Stimulated activated CD8-positive, alpha-beta memory T cell treated with anti-CD3 and anti-CD28 coated beads, Interleukin-2, amount 100 ng/mL, for 1 hour (primary cell): Measurements from ENCODE around the gene CCDC120.

ENCODE experiments used
- DNase-seq, 2 donors: peaks; one replicate each; pipeline ENCODE4 v3.0.0-alpha.2; 2020; ENCODE audit warnings: low read depth in 2 of 2

Gene CCDC120

DNA sequence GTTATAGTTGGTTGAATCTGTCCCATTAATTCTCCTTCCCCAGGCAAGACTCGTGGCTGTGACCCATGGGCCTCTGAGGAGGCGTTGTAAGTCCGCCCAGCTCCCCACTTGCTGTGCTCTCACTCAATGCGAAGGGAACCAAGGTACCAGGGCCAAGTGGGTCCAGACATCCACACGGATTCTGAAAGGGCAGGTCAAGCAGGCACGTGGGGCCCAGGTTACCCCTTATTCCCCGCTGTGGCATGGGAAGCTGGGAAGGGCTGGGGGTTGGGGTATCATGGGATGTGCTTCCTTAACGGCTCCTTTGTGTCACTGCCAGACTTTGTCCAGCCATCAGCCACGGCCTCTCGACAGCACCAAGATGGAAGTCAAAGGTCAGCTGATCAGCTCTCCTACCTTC is 3.1 kb downstream of the CCDC120 start:
- DNase-seq = no peak

DNA sequence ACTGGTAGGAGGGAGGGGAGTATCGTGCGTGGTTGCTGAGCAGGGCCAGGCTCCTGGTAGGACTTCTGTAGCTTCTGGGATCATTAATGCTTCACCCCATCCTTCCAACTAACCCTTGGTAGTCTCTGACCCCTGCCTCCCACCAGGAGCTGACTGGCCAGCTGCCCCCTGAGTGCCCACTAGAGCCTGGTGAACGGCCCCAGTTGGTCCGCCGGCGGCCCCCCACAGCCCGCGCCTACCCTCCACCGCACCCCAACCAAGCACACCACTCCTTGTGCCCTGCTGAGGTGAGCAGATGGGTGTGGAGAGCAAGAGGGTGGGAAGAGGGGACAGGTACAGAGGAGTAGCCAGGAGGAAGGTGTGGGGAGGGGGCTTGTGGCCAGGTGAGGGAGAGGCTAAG is 4.9 kb downstream of the CCDC120 start:
- no peak for DNase-seq

DNA sequence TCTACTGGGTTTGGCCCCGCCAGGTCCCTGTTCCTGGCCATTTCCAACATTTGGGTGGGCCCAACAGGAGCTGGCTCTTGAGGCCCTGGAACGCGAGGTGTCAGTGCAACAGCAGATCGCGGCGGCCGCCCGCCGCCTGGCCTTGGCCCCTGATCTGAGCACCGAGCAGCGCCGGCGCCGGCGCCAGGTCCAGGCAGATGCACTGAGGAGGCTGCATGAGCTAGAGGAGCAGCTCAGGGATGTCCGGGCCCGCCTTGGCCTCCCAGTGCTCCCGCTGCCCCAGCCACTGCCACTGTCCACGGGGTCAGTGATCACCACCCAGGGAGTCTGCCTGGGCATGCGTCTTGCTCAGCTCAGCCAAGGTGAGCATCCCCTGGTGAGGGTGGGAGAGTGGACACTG is 5.5 kb downstream of the CCDC120 start:
- DNase-seq = no peak

DNA sequence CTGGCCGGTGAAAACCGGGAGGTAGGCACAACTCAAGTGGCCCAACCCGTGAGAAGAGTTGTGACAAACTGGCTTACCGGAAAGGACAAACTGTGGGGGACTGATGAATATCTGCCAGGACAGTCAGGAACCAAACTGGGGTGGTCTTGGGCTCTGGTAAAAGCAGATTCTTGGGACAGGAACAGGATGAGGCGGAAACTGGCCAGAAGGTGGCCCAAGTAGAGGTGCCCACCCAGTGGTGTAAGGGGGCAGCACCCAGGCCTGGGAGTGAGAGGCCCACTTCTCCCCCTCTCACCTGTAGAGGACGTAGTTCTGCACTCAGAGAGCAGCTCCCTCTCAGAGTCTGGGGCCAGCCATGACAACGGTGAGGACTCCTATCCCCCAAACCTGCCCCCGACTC is 5.9 kb downstream of the CCDC120 start:
- no peak for DNase-seq

DNA sequence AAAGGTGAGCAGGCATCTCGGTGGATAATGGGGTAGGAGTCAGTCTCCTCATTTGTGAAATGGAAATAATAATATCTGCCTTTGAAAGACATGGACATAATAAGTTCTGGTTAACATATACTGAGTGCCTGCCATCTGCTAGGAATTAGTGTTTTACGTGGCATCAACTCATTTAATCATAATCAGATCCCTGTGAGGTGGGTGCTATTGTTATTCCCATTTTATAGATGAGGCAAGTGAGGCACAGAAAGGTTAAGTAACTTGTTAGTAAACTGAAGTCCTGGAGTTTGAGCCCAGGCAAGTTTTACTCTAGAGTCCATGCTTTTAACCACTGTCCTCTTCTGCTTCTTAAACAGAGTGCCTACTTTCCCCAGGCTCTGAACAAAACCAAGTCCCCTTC is 7.5 kb downstream of the CCDC120 start:
- DNase-seq = no peak

DNA sequence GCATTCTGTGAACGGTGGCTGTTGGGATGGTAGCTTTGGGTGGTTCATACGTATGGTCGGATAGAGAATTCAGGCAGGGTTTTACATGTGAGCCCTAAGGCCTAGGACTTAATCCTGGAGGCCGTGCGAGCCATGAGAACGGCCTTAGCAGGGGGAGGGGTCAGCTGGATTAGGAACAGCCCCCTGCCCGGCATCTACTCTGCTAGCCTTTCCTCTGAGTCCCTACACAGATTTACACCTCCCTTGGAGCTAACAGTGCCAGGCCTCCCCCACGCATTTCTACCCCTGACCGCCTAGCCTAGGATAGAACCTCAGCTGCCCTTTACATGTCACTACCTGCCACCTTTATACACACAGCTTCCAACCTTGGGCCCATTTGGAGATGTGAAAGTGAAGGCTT is 7.9 kb downstream of the CCDC120 start:
- no peak for DNase-seq

DNA sequence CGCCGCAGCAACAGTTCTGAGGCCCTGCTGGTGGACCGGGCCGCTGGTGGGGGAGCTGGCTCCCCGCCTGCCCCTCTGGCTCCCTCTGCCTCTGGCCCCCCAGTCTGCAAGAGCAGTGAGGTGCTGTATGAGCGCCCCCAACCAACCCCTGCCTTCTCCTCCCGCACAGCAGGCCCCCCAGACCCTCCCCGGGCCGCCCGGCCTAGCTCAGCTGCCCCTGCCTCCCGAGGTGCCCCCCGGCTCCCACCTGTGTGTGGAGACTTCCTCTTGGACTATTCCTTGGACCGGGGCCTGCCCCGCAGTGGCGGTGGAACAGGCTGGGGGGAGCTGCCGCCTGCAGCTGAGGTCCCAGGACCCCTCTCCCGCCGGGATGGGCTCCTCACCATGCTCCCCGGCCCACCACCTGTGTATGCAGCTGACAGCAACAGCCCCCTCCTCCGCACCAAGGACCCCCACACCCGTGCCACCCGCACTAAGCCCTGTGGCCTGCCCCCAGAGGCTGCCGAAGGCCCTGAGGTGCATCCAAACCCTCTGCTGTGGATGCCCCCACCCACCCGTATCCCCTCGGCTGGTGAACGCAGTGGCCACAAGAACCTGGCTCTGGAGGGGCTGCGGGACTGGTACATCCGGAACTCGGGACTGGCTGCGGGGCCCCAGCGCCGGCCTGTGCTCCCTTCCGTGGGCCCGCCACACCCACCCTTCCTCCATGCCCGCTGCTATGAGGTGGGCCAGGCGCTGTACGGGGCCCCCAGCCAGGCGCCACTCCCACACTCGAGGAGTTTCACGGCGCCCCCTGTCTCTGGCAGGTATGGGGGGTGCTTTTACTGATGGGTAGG is 8.7 kb downstream of the CCDC120 start:
- no peak for DNase-seq

DNA sequence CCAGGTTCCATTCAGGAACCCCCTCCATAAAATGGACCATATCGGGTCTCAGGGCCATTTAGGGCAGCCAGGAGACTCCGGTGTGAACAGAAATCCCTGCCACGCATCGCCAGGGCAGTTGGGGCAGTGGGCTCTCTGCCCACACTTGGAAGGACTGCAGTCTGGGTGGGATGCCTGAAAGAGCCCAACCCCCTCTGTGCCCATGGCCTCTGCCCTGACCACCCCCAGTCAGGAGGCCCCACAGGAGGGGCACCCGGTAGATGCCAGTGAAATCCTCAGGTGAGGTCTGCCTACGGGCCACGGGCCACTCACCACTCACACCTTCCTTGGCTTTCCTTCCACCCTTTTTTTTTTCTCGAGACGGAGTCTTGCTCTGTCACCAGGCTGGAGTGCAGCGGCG is 10.2 kb downstream of the CCDC120 start:
- no peak for DNase-seq

DNA sequence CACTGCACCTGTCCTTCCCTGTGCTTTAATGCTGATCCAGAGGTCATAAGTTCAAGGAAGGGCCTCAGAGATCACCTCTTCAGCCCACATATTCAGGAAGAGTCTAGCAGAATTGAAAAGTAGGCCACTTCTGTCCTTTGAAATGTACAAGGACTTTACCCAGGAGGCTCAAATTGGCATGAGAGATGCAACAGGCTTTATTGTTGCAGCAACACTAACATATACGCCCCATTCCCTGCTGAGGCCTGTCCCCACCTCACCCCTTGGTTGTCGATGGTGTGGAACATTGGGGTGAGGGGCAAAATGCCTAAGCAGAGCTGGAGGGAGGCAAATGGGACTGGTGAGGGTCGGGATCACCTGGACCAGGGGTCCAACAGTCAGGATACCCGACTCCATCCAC is 12.2 kb downstream of the CCDC120 start:
- DNase-seq = no peak

DNA sequence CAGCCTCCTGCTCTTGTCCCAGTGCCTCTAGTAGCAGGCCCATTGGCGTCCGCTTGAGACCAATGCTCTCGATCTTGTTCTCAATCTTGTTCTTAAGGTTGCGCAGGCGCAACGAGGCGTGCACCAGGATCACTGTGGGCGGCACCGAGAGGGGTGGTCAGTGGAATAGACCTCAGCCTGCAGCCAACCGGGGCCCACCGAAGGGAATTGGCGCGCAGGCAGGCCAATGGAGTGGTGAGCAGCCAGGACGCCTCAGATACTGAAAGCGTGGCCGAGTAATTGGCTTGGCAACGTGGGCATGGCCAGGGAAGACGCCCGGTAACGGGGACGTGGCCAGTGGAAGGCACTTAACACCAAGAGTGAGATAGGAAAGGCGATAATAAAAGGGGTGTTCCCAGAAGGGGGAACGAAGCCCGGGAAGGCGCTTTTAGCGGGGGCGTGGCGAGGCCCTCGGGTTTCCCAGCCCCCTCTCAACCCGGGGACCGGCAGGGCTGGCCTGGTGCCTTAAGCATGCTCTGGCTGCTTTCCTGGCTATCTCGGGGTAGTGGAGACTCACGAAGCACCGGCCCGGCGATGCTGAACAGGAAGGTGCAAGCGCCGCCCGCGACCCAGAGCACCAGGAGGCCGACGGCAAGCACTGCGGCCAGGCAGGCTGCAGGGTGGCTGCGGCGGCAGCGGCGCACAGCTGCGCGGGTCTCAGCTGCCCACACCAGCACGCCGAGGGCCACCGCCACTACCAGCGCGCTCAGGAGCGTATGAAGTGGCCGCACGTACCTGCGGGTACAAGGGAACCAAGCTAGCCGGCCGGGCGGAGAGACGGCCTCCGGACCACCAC is 13.3 kb downstream of the CCDC120 start:
- no peak for DNase-seq

DNA sequence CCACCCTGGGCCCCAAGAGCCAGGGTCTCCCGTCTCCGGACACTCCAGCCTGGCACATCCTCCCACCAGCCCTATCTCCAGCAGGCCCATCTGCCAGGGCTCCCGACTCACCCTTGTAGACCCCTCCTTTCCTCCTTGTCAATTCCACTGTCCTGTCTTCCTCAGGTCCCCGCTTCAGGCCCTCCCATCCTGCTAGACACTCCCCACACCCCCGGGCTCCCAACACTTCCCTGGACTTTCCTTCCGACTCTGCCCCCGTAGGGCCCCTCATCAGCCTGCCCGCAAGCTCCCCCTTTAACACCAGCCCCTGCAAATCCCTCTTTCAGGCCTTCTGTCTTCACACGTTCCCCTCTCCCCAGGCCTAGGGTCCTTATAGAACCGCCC is 13.9 kb downstream of the CCDC120 start:
- no peak for DNase-seq

DNA sequence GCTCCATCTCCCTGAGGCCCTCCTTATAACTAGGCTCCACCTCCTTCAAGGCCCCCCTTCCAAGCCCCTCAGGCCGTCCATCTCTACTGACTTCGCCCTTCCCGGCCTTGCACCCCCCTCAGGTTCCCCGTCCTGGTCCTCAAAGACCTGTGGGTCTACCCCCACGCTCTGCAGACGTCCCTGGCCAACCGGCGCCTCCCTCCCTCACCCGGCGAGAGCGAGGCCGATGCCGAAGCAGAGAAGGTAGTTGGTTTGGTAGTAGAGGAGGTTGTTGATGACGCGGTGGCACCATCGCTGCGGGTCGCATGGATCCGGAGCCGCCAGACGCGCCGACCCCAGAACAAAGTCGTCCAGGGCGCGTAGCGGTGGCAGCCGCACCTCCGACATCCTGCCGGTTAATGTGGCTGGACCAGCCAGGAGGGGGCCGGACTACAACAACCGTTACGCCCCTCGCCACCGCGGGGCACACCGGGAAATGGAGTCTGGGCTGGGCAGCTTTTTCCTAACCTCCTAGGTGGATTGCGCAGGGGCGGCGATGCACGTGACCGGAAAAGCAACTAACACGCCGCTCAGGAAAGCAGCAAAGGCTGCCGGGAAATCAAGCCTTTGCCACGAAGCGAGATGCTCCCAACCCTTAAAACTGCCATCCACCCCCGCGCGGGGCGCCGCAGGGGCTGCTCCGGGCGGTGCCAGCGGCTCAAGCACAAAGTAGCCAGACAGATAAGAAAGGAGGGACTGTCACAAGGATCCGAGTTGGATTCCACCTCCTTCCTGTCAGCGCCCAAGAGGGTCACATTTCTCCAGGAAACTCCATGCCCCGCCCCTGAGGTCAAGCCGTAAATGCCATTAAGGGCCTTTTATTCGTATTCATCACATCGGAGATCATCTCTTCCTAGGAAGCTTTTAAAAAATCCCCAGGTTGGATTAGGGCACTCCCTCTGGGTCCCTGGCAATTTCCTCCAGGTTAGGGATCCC is 15.1 kb downstream of the CCDC120 start, which contains the start of gene PRAF2:
Gene PRAF2 (minus strand): TSS at position 402 of the 975 bp plus-strand sequence. CDS start 15 bp downstream, at position 387.
- DNase-seq = peak; percentile 73 to 80

DNA sequence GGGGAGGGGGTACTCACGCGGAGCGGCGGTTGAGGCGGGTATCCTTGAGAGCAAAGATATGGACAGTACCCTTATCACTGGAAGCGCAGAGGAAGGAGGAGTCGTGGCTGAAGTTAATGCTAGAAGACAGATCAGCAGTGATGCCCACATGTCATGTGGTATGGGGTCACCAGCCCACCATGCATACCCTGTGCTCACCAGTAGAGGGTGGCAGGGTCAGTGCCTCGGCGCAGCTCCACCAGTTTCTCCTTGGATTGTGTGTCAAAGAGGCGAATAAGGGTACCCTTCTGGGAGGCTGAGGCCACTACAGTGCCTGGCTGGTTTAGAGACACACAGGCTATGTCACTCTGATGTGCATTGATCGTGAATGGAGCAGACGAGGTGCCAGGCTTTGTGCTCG is 16.5 kb downstream of the CCDC120 start:
- DNase-seq = no peak

DNA sequence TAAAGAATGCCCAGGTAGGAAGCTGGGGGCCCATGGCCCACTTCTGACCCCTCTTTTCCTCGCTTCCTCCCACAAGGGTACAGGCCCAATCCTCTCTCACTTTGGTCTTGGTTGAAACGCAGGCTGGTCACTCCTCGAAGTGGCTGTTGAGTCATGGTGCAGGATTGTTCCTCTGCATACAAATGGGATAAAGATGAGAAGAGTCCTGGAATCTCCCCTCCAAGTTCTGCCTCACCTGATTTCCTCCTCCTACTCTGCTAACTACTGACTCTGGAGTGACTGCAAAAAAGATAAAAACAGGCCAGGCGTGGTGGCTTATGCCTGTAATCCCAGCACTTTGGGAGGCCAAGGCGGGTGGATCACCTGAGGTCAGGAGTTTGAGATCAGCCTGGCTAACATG is 19.1 kb downstream of the CCDC120 start:
- DNase-seq = no peak

DNA sequence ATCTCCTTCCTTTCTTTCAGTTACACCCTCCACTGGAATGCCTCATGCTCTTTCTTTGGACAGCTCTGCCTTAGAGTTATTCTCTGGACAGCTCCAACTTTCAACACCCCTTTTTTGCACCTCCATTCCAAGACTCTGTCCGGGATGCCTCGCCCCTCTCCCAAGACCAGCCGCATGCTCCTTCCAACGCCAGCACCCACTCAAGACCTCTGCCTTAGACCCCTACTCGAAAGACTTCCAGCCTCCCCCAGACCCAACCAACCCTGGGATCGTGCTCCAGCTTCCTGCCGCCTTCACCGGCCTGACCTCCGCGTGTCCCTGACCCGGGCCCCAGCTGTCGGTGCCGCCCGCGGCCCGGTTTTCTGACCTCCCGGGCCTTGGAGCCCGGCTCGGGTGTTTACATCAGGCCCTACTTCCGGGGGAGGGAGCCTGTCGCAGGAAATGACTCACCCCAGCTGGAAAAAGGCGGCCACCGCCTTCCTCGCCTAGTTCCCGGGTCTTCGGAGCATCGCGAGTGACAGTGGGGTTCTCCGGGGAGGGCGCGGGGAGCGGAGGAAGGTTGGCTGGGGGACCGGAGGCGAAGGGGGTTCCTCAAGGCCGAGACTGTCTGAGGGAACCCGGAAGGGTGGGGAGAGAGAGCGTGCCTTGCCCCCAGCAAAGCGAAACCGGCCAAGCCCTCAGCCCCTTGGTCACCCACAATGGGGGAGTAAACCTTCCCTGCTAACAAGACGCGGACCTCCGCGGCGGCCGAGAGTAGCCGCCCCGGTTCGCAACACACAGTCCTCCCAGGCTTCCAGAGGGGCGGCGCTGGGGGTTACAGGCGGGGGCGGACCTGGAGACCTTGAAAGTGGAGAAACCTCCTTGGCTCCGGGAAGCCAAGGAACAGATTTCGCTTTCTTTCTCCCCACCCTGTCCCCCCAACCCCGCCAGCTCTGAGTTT is 21.0 kb downstream of the CCDC120 start, which contains the start of gene WDR45:
Gene WDR45 (minus strand): TSS at position 399 of the 940 bp plus-strand sequence. CDS start 1,792 bp downstream, outside the sequence.
- DNase-seq = peak; percentile 47 to 56

DNA sequence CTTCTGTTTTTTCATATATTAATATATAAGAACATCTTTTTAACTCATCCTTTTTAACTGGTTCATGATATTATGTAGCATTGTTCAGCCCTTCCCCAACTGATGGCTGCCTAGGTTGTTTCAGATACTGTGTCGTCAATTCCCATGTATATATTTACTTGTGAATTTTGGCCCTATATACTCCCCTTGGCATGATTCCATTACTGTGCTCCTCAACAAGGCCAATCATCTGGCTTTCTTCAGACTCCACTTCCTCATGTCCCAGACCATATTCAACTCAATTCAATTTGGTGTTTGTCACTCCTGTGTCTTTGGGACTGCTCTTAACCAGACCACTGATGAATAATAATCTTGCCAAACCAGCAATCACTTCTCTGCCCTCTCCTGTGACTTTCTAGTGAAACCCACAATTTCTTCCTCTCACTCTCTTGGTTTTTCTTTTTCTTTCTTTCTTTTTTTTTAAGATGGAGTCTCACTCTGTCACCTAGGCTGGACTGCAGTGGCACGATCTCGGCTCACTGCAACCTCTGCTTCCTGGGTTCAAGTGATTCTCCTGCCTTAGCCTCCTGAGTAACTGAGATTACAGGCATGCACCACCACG is 23.6 kb downstream of the CCDC120 start:
- no peak for DNase-seq

DNA sequence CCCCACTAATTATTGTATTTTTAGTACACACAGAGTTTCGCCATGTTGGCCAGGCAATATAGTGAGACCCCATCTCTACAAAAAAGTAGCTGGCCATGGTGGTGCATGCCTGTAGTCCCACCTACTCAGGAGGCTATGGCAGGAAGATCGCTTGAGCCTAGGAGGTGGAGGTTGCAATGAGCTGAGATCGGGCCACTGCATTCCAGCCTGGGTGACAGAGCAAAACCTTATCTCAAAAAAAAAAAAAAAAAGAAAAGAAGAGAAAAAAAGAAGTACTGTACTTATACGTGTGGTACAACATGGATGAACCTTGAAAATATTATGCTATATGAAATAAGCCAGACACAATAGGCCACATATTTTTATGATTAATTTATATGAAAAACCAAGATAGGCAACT is 30.8 kb downstream of the CCDC120 start:
- DNase-seq = no peak

DNA sequence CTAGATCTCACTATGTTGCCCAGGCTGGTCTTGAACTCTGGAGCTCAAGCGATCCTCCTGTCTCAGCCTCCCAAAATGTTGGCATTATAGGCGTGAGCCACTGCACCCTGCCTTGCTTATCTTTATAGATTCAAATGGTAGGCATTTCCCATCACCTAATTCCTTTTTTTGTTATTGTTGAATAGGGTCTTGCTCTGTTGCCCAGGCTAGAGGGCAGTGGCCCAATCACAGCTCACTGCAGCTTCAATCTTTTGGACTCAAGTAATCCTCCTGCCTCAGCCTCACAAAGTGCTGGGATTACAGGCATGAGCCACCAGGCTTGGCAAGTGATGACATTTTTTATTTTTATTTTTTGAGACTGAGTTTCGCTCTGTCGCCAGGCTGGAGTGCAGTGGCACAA is 37.6 kb downstream of the CCDC120 start:
- no peak for DNase-seq

DNA sequence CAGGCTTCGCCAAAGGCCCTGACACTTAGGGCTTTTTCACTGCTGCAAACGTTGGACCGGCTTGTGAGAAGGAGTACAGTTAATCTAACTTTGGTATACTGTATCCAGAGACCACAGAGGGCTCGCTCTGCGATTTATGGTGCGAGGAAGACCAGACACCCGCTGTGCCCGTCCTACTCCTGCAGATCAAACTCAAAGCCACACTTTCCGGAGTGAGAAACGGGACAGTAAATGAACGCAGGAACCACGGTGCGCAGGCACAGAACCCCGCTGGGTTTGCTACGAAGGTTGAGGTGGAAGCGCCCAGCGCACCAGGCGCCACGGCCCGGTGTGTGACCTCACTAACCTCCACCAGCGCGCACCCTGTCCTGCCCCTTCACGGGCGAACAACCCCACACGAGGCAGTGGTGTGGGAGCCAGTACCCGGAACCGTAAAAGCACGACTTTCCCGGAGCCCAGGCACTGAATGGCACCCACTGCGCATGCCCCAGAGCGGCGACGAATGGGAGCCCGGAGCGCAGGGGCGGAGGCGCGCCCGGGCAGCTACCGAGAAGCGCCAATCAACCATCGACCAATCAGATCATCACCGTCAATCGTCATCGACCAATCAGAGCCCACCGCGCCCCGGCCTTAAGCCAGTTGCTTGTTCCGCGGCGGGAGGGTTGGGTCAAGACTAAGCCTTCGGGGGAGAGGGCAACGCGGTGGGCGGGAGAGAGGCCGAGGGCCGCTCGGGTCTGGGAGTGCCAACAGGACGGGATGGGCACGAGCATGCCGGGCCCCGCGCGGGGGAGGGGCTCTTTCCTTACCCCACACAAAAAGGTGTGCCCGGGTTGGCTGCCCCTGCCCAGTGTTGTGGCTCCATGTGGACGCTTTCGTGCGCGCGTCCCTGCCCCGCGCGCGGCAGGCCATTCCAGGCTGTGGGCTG is 42.2 kb downstream of the CCDC120 start:
- DNase-seq = peak; percentile 73 to 77
